Left renal pelvis (tissue), 4 donors: ENCODE results near the gene JUNB. TPM values are rescaled to one million over a fixed set of nuclear protein-coding genes. Genes with fewer than 3 reads are reported as not detected.

Experiments
- DNase-seq, 4 donors: peaks; one replicate each; pipeline ENCODE4 v3.0.0-alpha.2; 2013; ENCODE audit warnings: low read depth in 4 of 4, low spot score in 3 of 4
- polyA plus RNA-seq, 4 donors: library from polyadenylated mRNA; unstranded; fragments of 120-200 nt; gene quantifications; one replicate each; pipeline ENCODE4 v1.2.1, GENCODE V29; 2013; ENCODE audit not compliant: insufficient read length in 4 of 4

JUNB gene
- polyA plus RNA-seq, 4 donors: 13.8 to 678 (median 32.3) TPM

GRCh38 chr19:12840091-12841079, 49.1 kb downstream of the JUNB start:
- DNase-seq: peak in 1 of 4 donors; percentile 29

GRCh38 chr19:12841094-12841493, 49.8 kb downstream of the JUNB start:
- no peak for DNase-seq

GRCh38 chr19:12842511-12842910, 51.2 kb downstream of the JUNB start:
- no peak for DNase-seq

Other genes with a start within 250 kb of the JUNB start
- gene ZNF564, start 240.0 kb upstream of the JUNB start, polyA plus RNA-seq: 10 to 100 TPM in 3 of 4 donors, 1 to 10 TPM in 1; 7.2 to 15.9 (median 13.9) TPM
- 1 to 10 TPM; 3.5 to 5.9 (median 5.1) TPM for gene ZNF490, start 180.7 kb upstream of the JUNB start, polyA plus RNA-seq
- gene ZNF791, start 180.6 kb upstream of the JUNB start, polyA plus RNA-seq: 10 to 100 TPM; 21.5 to 25.2 (median 23.0) TPM
- 10 to 100 TPM; 25.0 to 33.6 (median 30.1) TPM for gene MAN2B1, start 124.7 kb upstream of the JUNB start, polyA plus RNA-seq
- 10 to 100 TPM; 13.9 to 27.3 (median 14.4) TPM for gene WDR83, start 124.7 kb upstream of the JUNB start, polyA plus RNA-seq
- gene DHPS, start 109.6 kb upstream of the JUNB start, polyA plus RNA-seq: 10 to 100 TPM; 52.4 to 97.1 (median 72.6) TPM
- gene GNG14, start 103.5 kb upstream of the JUNB start, polyA plus RNA-seq: under 1 TPM in 1 of 4 donors, not detected in 3; 0.63 TPM
- 10 to 100 TPM in 3 of 4 donors, 1 to 10 TPM in 1; 5.8 to 18.7 (median 11.3) TPM for gene FBXW9, start 94.9 kb upstream of the JUNB start, polyA plus RNA-seq
- gene TNPO2, start 67.6 kb upstream of the JUNB start, polyA plus RNA-seq: 10 to 100 TPM; 60.5 to 82.1 (median 69.8) TPM
- 100 to 1,000 TPM; 139 to 201 (median 152) TPM for gene TRIR, start 56.8 kb upstream of the JUNB start, polyA plus RNA-seq
- 10 to 100 TPM; 70.6 to 94.6 (median 77.6) TPM for gene GET3, start 54.0 kb upstream of the JUNB start, polyA plus RNA-seq
- under 1 TPM in 1 of 4 donors, not detected in 3; 0.23 TPM for gene BEST2, start 39.7 kb upstream of the JUNB start, polyA plus RNA-seq
- gene HOOK2, start 15.9 kb upstream of the JUNB start, polyA plus RNA-seq: 10 to 100 TPM; 17.8 to 90.4 (median 45.4) TPM
- 100 to 1,000 TPM; 242 to 339 (median 290) TPM for gene PRDX2, start 10.3 kb downstream of the JUNB start, polyA plus RNA-seq
- gene THSD8, start 10.6 kb downstream of the JUNB start, polyA plus RNA-seq: 10 to 100 TPM in 1 of 4 donors, 1 to 10 TPM in 3; 5.8 to 12.9 (median 8.2) TPM
- 10 to 100 TPM; 25.6 to 38.5 (median 29.9) TPM for gene RNASEH2A, start 15.1 kb downstream of the JUNB start, polyA plus RNA-seq
- under 1 TPM in 2 of 4 donors, not detected in 2; 0.20 to 0.29 TPM for gene RTBDN, start 43.1 kb downstream of the JUNB start, polyA plus RNA-seq
- 1 to 10 TPM in 3 of 4 donors, under 1 TPM in 1; 0.94 to 1.7 (median 1.2) TPM for gene MAST1, start 47.0 kb downstream of the JUNB start, polyA plus RNA-seq
- 10 to 100 TPM; 12.0 to 14.0 (median 12.6) TPM for gene DNASE2, start 90.0 kb downstream of the JUNB start, polyA plus RNA-seq
- 1 to 10 TPM in 1 of 4 donors, under 1 TPM in 3; 0.19 to 3.4 (median 0.34) TPM for gene KLF1, start 95.7 kb downstream of the JUNB start, polyA plus RNA-seq
- gene GCDH, start 99.7 kb downstream of the JUNB start, polyA plus RNA-seq: 10 to 100 TPM; 14.9 to 36.7 (median 26.0) TPM
- gene SYCE2, start 127.8 kb downstream of the JUNB start, polyA plus RNA-seq: 1 to 10 TPM; 2.0 to 5.4 (median 2.7) TPM
- gene FARSA, start 142.2 kb downstream of the JUNB start, polyA plus RNA-seq: 10 to 100 TPM; 32.3 to 59.0 (median 45.4) TPM
- gene CALR, start 147.1 kb downstream of the JUNB start, polyA plus RNA-seq: 100 to 1,000 TPM; 715 to 943 (median 905) TPM
- 10 to 100 TPM; 68.2 to 96.0 (median 74.4) TPM for gene RAD23A, start 154.4 kb downstream of the JUNB start, polyA plus RNA-seq
- gene GADD45GIP1, start 165.7 kb downstream of the JUNB start, polyA plus RNA-seq: 10 to 100 TPM; 23.2 to 46.5 (median 28.4) TPM
- under 1 TPM in 2 of 4 donors, not detected in 2; 0.08 to 0.10 TPM for gene DAND5, start 178.1 kb downstream of the JUNB start, polyA plus RNA-seq
- gene NFIX, start 204.0 kb downstream of the JUNB start, polyA plus RNA-seq: 100 to 1,000 TPM in 1 of 4 donors, 10 to 100 TPM in 3; 18.9 to 130 (median 23.3) TPM